Retina (tissue), 1 donor: ENCODE data around the gene SCMH1.

ENCODE experiments used
- DNase-seq: peaks from one replicate; pipeline ENCODE4 v3.0.0-alpha.2; 2016

Gene SCMH1

GRCh38 chr1:41078193-41078592 is 163.9 kb downstream of the SCMH1 start:
- no peak for DNase-seq

GRCh38 chr1:41073971-41074370 is 168.1 kb downstream of the SCMH1 start:
- DNase-seq, result no peak

GRCh38 chr1:41072051-41072450 is 170.1 kb downstream of the SCMH1 start:
- DNase-seq, result no peak

GRCh38 chr1:41056907-41057306 is 185.2 kb downstream of the SCMH1 start:
- no peak for DNase-seq

GRCh38 chr1:41053316-41053715 is 188.8 kb downstream of the SCMH1 start:
- no peak for DNase-seq

GRCh38 chr1:41051022-41051421 is 191.1 kb downstream of the SCMH1 start:
- DNase-seq, result no peak

- DNase-seq, result no peak
Measured at GRCh38 chr1:41048540-41048939, 193.6 kb downstream of the SCMH1 start.

GRCh38 chr1:41046347-41046775 is 195.7 kb downstream of the SCMH1 start:
- no peak for DNase-seq

GRCh38 chr1:41045740-41046139 is 196.4 kb downstream of the SCMH1 start:
- no peak for DNase-seq

- no peak for DNase-seq
Measured at GRCh38 chr1:41044187-41044586, 197.9 kb downstream of the SCMH1 start.

- DNase-seq, result no peak
Measured at GRCh38 chr1:41041614-41042270, 200.4 kb downstream of the SCMH1 start.

- DNase-seq, result no peak
Measured at GRCh38 chr1:41038110-41038509, 204.0 kb downstream of the SCMH1 start.

- no peak for DNase-seq
Measured at GRCh38 chr1:41037116-41037903, 204.8 kb downstream of the SCMH1 start.

- no peak for DNase-seq
Measured at GRCh38 chr1:41033272-41033671, 208.8 kb downstream of the SCMH1 start.

GRCh38 chr1:41032147-41032546 is 210.0 kb downstream of the SCMH1 start:
- DNase-seq, result no peak

GRCh38 chr1:41030872-41031616 is 211.1 kb downstream of the SCMH1 start:
- no peak for DNase-seq

- no peak for DNase-seq
Measured at GRCh38 chr1:41028034-41028642, 214.0 kb downstream of the SCMH1 start.

GRCh38 chr1:41025979-41026819 is 215.9 kb downstream of the SCMH1 start:
- no peak for DNase-seq

GRCh38 chr1:41024953-41025352 is 217.2 kb downstream of the SCMH1 start:
- DNase-seq, result no peak

GRCh38 chr1:41023279-41023990 is 218.7 kb downstream of the SCMH1 start:
- no peak for DNase-seq

- DNase-seq, result no peak
Measured at GRCh38 chr1:41022424-41022823, 219.7 kb downstream of the SCMH1 start.
